B cell (primary cell): Measurements from ENCODE around the gene LIPE.

Source experiments
- CTCF ChIP-seq: fragments of 200-600 bp; IDR thresholded peaks from one replicate; pipeline ENCODE4 v1.8.0; 2022; ENCODE audit warnings: antibody characterized with exemption, mild to moderate bottlenecking
- EZH2 ChIP-seq: IDR thresholded peaks from 2 replicates; pipeline ENCODE4 v1.6.1; 2012; ENCODE audit warnings: borderline replicate concordance, low read depth, mild to moderate bottlenecking, moderate library complexity, low read length; ENCODE audit not compliant: insufficient read depth, poor library complexity, severe bottlenecking

GRCh38 chr19:42461700-42462324 is 34.6 kb upstream of the LIPE start:
- no peak for TF ChIP-seq EZH2
- TF ChIP-seq CTCF: no peak
